Endodermal cell (in vitro differentiated cells): Measurements from ENCODE around the gene TULP1. TPM values are rescaled to one million over a fixed set of nuclear protein-coding genes. Genes with fewer than 3 reads are reported as not detected.

Source experiments
- DNase-seq: peaks from one replicate; pipeline ENCODE4 v3.0.0-alpha.2; 2017
- H3K27ac ChIP-seq: 2 replicates; pipeline ENCODE4 v1.5.1; 2013; ENCODE audit warnings: mild to moderate bottlenecking, low read depth, low read length, moderate library complexity
- H3K27me3 ChIP-seq: 2 replicates; pipeline ENCODE4 v1.6.1; 2013; ENCODE audit warnings: mild to moderate bottlenecking, low read length, moderate library complexity; ENCODE audit not compliant: insufficient read depth, control insufficient read depth, poor library complexity, severe bottlenecking
- H3K36me3 ChIP-seq: 2 replicates; pipeline ENCODE4 v1.7.0; 2013; ENCODE audit warnings: mild to moderate bottlenecking, low read length, moderate library complexity; ENCODE audit not compliant: control insufficient read depth, insufficient read depth
- H3K4me1 ChIP-seq: one replicate; pipeline ENCODE4 v1.7.0; 2013; ENCODE audit warnings: low read length; ENCODE audit not compliant: control insufficient read depth, insufficient read depth
- H3K4me3 ChIP-seq: 2 replicates; pipeline ENCODE4 v1.5.1; 2013; ENCODE audit warnings: mild to moderate bottlenecking, low read length, moderate library complexity
- H3K9ac ChIP-seq: 2 replicates; pipeline ENCODE4 v1.6.1; 2013; ENCODE audit warnings: mild to moderate bottlenecking, low read length, moderate library complexity; ENCODE audit not compliant: poor library complexity, severe bottlenecking; ENCODE audit errors: extremely low read depth
- H3K9me3 ChIP-seq: 2 replicates; pipeline ENCODE4 v1.6.1; 2013; ENCODE audit warnings: mild to moderate bottlenecking, low read length, moderate library complexity; ENCODE audit not compliant: control insufficient read depth
- H3K27ac Mint-ChIP-seq: 2 replicates; pipeline ENCODE4 v1.8.0; 2020; ENCODE audit warnings: mixed read lengths
- H3K27me3 Mint-ChIP-seq: 2 replicates; pipeline ENCODE4 v1.8.0; 2021; ENCODE audit warnings: mild to moderate bottlenecking, mixed read lengths; ENCODE audit not compliant: insufficient read depth
- H3K36me3 Mint-ChIP-seq: 2 replicates; pipeline ENCODE4 v1.8.0; 2020; ENCODE audit warnings: low read depth, mixed read lengths
- H3K4me1 Mint-ChIP-seq: 2 replicates; pipeline ENCODE4 v1.8.0; 2020; ENCODE audit warnings: mixed read lengths
- H3K4me3 Mint-ChIP-seq: 2 replicates; pipeline ENCODE4 v1.8.0; 2020; ENCODE audit warnings: mild to moderate bottlenecking, moderate library complexity, mixed read lengths
- H3K9me3 Mint-ChIP-seq: 2 replicates; pipeline ENCODE4 v1.8.0; 2020; ENCODE audit warnings: mild to moderate bottlenecking, mixed read lengths
- CTCF ChIP-seq: fragments of 200-600 bp; sonication (generic); conservative IDR thresholded peaks from 2 replicates; pipeline ENCODE4 v1.5.0; 2021; ENCODE audit warnings: antibody characterized with exemption, mild to moderate bottlenecking
- WGBS, 2 experiments: methylation state at CpG; one replicate each; pipeline versions ENCODE4 v1.1.5 to v1.1.7; 2013; ENCODE audit warnings: missing lambda C conversion rate in 2 of 2, mixed read lengths in 1 of 2; ENCODE audit not compliant: insufficient coverage in 1 of 2, insufficient read length in 1 of 2; 5-methylcytosine and 5-hydroxymethylcytosine counted together
- total RNA-seq, 2 donors: library from RNA; stranded (reverse); fragmentation: NEBNext Ultra II Directional in 1 of 2; extraction: Animal tissue kit (Norgen Biotek cat#: 25700) in 1 of 2; gene quantifications; 2 replicates in 1 of 2; 3 replicates in 1 of 2; pipeline ENCODE4 v1.2.1, GENCODE V29; 2021

The TULP1 gene
- total RNA-seq, 2 donors from 2014 or later: 0.29 to 4.0 TPM

DNA sequence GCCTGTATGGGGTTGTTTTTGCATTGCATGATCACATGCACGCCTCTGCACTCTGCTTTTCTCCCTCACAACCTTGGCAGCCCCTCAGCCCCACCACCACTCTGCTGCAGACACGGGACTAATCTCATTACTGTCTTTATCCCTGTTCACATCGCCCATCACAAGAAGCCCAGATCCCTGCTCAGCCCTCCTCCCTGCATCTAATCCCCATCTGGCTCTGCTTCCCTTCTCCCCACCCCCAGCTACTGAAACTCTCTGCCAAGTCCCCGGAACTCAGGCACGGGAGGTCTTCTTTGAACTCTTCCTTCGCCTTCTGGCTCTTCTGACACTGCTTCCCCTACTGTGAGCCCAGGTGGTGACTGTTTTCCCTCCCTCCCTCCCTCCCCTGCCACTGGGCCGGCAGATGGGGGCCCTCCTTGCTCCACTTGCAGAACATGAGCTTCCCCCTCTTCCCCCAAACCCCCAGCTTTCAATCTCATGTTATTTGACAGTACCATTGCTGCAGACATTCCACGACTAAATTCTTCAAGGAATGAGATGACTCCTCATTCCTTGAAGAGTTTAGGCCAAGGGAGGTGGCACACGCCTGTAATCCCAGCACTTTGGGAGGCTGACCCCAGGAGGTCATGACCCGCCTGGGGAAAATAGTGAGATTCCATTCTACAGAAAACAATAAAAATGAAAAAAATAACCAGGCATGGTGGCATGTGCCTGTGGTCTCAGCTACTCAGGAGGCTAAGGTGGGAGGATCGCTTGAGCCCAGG, 21.9 kb upstream of the TULP1 start:
- no peak overlapping the region for H3K27ac Mint-ChIP-seq

GRCh38 chr6:35533981-35534380, 21.3 kb upstream of the TULP1 start:
- H3K4me1 Mint-ChIP-seq: peaks cover 11% of the 10 kb centered on the region
- Histone ChIP-seq H3K4me3 (no peak overlapping the region), H3K27ac (no peak overlapping the region), H3K4me1 (no peaks in the 10 kb centered on the region), H3K9ac (no peak overlapping the region), H3K27me3 (no peaks in the 10 kb centered on the region), H3K36me3 (no peaks in the 10 kb centered on the region), H3K9me3 (no peaks in the 10 kb centered on the region)
- no peak for DNase-seq
- no peak overlapping the region for H3K4me3 Mint-ChIP-seq
- no peak for TF ChIP-seq CTCF
- H3K27ac Mint-ChIP-seq: no peak overlapping the region
- no peaks in the 10 kb centered on the region for H3K27me3 Mint-ChIP-seq
- H3K36me3 Mint-ChIP-seq: no peaks in the 10 kb centered on the region
- no peaks in the 10 kb centered on the region for H3K9me3 Mint-ChIP-seq
- 85 to 94% methylated on average over 6 of the region's 6 CpGs for WGBS, 2 experiments

More for the DNA sequence above, 21.9 kb upstream of the TULP1 start:
- no peak for TF ChIP-seq CTCF
- Histone ChIP-seq H3K4me3 (no peak overlapping the region), H3K9ac (no peak overlapping the region), H3K27ac (no peak overlapping the region), H3K4me1 (no peaks in the 10 kb centered on the region), H3K9me3 (no peaks in the 10 kb centered on the region), H3K36me3 (no peaks in the 10 kb centered on the region), H3K27me3 (no peaks in the 10 kb centered on the region)
- DNase-seq: peak; percentile 67
- WGBS, 2 experiments: 50 to 52% methylated on average over 7 to 11 of the region's 11 CpGs
- no peaks in the 10 kb centered on the region for H3K27me3 Mint-ChIP-seq
- peaks cover 11% of the 10 kb centered on the region for H3K4me1 Mint-ChIP-seq
- no peak overlapping the region for H3K4me3 Mint-ChIP-seq
- H3K9me3 Mint-ChIP-seq: no peaks in the 10 kb centered on the region
- H3K36me3 Mint-ChIP-seq: no peaks in the 10 kb centered on the region

- H3K9me3 Mint-ChIP-seq: no peaks in the 10 kb centered on the region
- H3K27ac Mint-ChIP-seq: no peak overlapping the region
- Histone ChIP-seq H3K4me1 (no peaks in the 10 kb centered on the region), H3K27ac (no peak overlapping the region), H3K4me3 (no peak overlapping the region), H3K9ac (no peak overlapping the region), H3K9me3 (no peaks in the 10 kb centered on the region), H3K27me3 (no peaks in the 10 kb centered on the region), H3K36me3 (no peaks in the 10 kb centered on the region)
- H3K4me1 Mint-ChIP-seq: peaks cover 11% of the 10 kb centered on the region
- H3K36me3 Mint-ChIP-seq: no peaks in the 10 kb centered on the region
- 84 to 94% methylated on average over 2 to 4 of the region's 4 CpGs for WGBS, 2 experiments
- TF ChIP-seq CTCF: no peak
- H3K4me3 Mint-ChIP-seq: no peak overlapping the region
- H3K27me3 Mint-ChIP-seq: no peaks in the 10 kb centered on the region
- no peak for DNase-seq
Observed at GRCh38 chr6:35532126-35532525, 19.4 kb upstream of the TULP1 start.
